SK-N-SH (cell line): ENCODE measurements around the gene SMIM29. TPM values are rescaled to one million over a fixed set of nuclear protein-coding genes. Genes with fewer than 3 reads are reported as not detected.
A peak's percentile ranks its signal among the peaks of the same experiment; 100 is the strongest.
"Not testable (repeated sequence)": the region's sequence is repeated elsewhere in the genome, so short reads cannot be mapped to it uniquely, and the experiment has no call there.

Experiments
- CTCF ChIA-PET: fragments of 300-600, 350-600 bp; formaldehyde crosslinking; extraction: SDS; loops from one replicate; lab custom pipeline; 2021; lab: Yijun Ruan, JAX
- POLR2A ChIA-PET: fragments of 350-600 bp; sonication (Branson Sonifier 250); formaldehyde crosslinking; extraction: SDS; loops from one replicate; lab custom pipeline; 2020; ENCODE audit warnings: antibody characterized with exemption, inconsistent platforms; lab: Yijun Ruan, JAX
- DNase-seq: peaks from one replicate; pipeline ENCODE4 v3.0.0; 2012
- H2AFZ ChIP-seq: fragments of 200-600 bp; sonication (generic); 2 replicates; pipeline ENCODE4 v1.8.1; 2016; ENCODE audit warnings: antibody characterized with exemption, mild to moderate bottlenecking, low read depth
- H3F3A ChIP-seq: fragments of 200-600 bp; sonication (generic); replicated peaks from 2 replicates; pipeline ENCODE3; 2016; ENCODE audit warnings: antibody characterized with exemption, mild to moderate bottlenecking; ENCODE audit not compliant: insufficient read depth
- H3K27ac ChIP-seq, 2 experiments: fragments of 200-500 bp in 1 of 2; fragments of 200-600 bp in 1 of 2; sonication (Bioruptor generic) in 1 of 2; sonication (generic), shearing (Covaris generic) in 1 of 2; 2 replicates each; pipeline versions ENCODE4 v1.5.1 to v1.6.1; 2014 to 2016; ENCODE audit warnings: low read depth in 2 of 2, inconsistent platforms in 1 of 2, low read length in 1 of 2, mild to moderate bottlenecking in 1 of 2, mixed read lengths in 1 of 2
- H3K27me3 ChIP-seq: fragments of 200-600 bp; sonication (generic), shearing (Covaris generic); 2 replicates; pipeline ENCODE4 v1.6.1; 2016; ENCODE audit warnings: mixed run types; ENCODE audit not compliant: insufficient read depth
- H3K36me3 ChIP-seq, 2 experiments: fragments of 200-500 bp in 1 of 2; fragments of 200-600 bp in 1 of 2; sonication (Bioruptor generic) in 1 of 2; sonication (generic) in 1 of 2; replicated peaks in 1 of 2; 2 replicates each; pipeline versions ENCODE3 to v1.5.1; 2014 to 2016; ENCODE audit warnings: low read length in 1 of 2, mild to moderate bottlenecking in 1 of 2; ENCODE audit not compliant: insufficient read depth in 2 of 2, control insufficient read depth in 1 of 2
- H3K4me1 ChIP-seq, 2 experiments: fragments of 200-500 bp in 1 of 2; fragments of 200-600 bp in 1 of 2; sonication (Bioruptor generic) in 1 of 2; sonication (generic), shearing (Covaris generic) in 1 of 2; 2 replicates each; pipeline versions ENCODE4 v1.5.1 to v1.6.1; 2014 to 2016; ENCODE audit warnings: low read depth in 1 of 2, low read length in 1 of 2, mixed run types in 1 of 2; ENCODE audit not compliant: insufficient read depth in 2 of 2, control insufficient read depth in 1 of 2
- H3K4me2 ChIP-seq: fragments of 200-600 bp; sonication (generic), shearing (Covaris generic); 2 replicates; pipeline ENCODE4 v1.6.1; 2017; ENCODE audit warnings: mixed run types
- H3K4me3 ChIP-seq, 2 experiments: fragments of 200-500 bp in 1 of 2; fragments of 200-600 bp in 1 of 2; sonication (Bioruptor generic) in 1 of 2; sonication (generic), shearing (Covaris generic) in 1 of 2; 2 replicates each; pipeline versions ENCODE4 v1.5.1 to v1.8.1; 2014 to 2016; ENCODE audit warnings: low read depth in 2 of 2, inconsistent platforms in 1 of 2, low read length in 1 of 2, mild to moderate bottlenecking in 1 of 2, mixed read lengths in 1 of 2, moderate library complexity in 1 of 2
- H3K79me2 ChIP-seq: fragments of 200-600 bp; sonication (generic); 2 replicates; pipeline ENCODE4 v1.8.1; 2017; ENCODE audit warnings: mild to moderate bottlenecking; ENCODE audit not compliant: insufficient read depth
- H3K9ac ChIP-seq: fragments of 200-600 bp; sonication (generic); 2 replicates; pipeline ENCODE4 v1.6.1; 2017; ENCODE audit warnings: mixed run types
- H3K9me2 ChIP-seq: fragments of 200-600 bp; sonication (generic); 2 replicates; pipeline ENCODE4 v1.6.1; 2017; ENCODE audit warnings: mixed run types
- H3K9me3 ChIP-seq: fragments of 200-600 bp; sonication (generic); 2 replicates; pipeline ENCODE4 v1.6.1; 2017; ENCODE audit warnings: mixed run types, mild to moderate bottlenecking, moderate library complexity
- H4K20me1 ChIP-seq: fragments of 200-600 bp; sonication (generic); 2 replicates; pipeline ENCODE4 v1.6.1; 2017; ENCODE audit warnings: mild to moderate bottlenecking, mixed run types; ENCODE audit not compliant: insufficient read depth
- CHD2 ChIP-seq: fragments of 150-350 bp; IDR thresholded peaks from 2 replicates; pipeline ENCODE4 v1.6.1; 2018; ENCODE audit warnings: low read length; ENCODE audit not compliant: partially characterized antibody
- CTCF ChIP-seq: fragments of 200-600 bp; sonication (generic); IDR thresholded peaks from 2 replicates; pipeline ENCODE4 v1.6.1; 2017; ENCODE audit warnings: antibody characterized with exemption, mild to moderate bottlenecking, moderate library complexity
- ELF1 ChIP-seq: IDR thresholded peaks from 2 replicates; pipeline ENCODE4 v1.4.0; 2012
- EP300 ChIP-seq, 2 experiments: IDR thresholded peaks; 2 replicates each; pipeline versions ENCODE4 v1.4.0 to v1.6.1; 2012; ENCODE audit warnings: borderline replicate concordance in 1 of 2, low read depth in 1 of 2, low read length in 1 of 2
- EZH2phosphoT487 ChIP-seq: fragments of 200-600 bp; sonication (generic); IDR thresholded peaks from 2 replicates; pipeline ENCODE4 v1.6.1; 2017; ENCODE audit warnings: low read depth, mixed run types, mild to moderate bottlenecking, antibody characterized with exemption, moderate library complexity, borderline replicate concordance
- FOSL2 ChIP-seq: IDR thresholded peaks from 2 replicates; pipeline ENCODE4 v1.4.0; 2012; ENCODE audit warnings: low read depth, mild to moderate bottlenecking, moderate library complexity, borderline replicate concordance
- FOXM1 ChIP-seq: IDR thresholded peaks from 2 replicates; pipeline ENCODE4 v1.4.0; 2012; ENCODE audit warnings: low read depth, mild to moderate bottlenecking
- GABPA ChIP-seq: IDR thresholded peaks from 2 replicates; pipeline ENCODE4 v1.4.0; 2012; ENCODE audit warnings: low read depth, mild to moderate bottlenecking
- JUND ChIP-seq: IDR thresholded peaks from 2 replicates; pipeline ENCODE4 v1.4.0; 2012
- MAX ChIP-seq: IDR thresholded peaks from 2 replicates; pipeline ENCODE4 v1.4.0; 2012; ENCODE audit warnings: low read depth
- MEF2A ChIP-seq: IDR thresholded peaks from 2 replicates; pipeline ENCODE4 v1.4.0; 2012; ENCODE audit warnings: low read depth, borderline replicate concordance
- NFIC ChIP-seq: IDR thresholded peaks from 2 replicates; pipeline ENCODE4 v1.4.0; 2012; ENCODE audit warnings: borderline replicate concordance
- PBX3 ChIP-seq: IDR thresholded peaks from 2 replicates; pipeline ENCODE4; 2012
- RCOR1 ChIP-seq: fragments of 150-350 bp; IDR thresholded peaks from 2 replicates; pipeline ENCODE4 v1.6.1; 2017; ENCODE audit warnings: antibody characterized with exemption, low read length
- RXRA ChIP-seq: IDR thresholded peaks from 2 replicates; pipeline ENCODE4 v1.4.0; 2012; ENCODE audit warnings: low read depth, mild to moderate bottlenecking, borderline replicate concordance
- SIN3A ChIP-seq: IDR thresholded peaks from 2 replicates; pipeline ENCODE4 v1.6.1; 2012; ENCODE audit warnings: low read depth, mild to moderate bottlenecking, low read length, moderate library complexity, borderline replicate concordance
- TCF12 ChIP-seq: IDR thresholded peaks from 2 replicates; pipeline ENCODE4 v1.4.0; 2012
- TEAD4 ChIP-seq: IDR thresholded peaks from 2 replicates; pipeline ENCODE4 v1.4.0; 2012; ENCODE audit warnings: mild to moderate bottlenecking, borderline replicate concordance; ENCODE audit not compliant: insufficient read depth
- WGBS: methylation state at CpG from one replicate; pipeline ENCODE4 v1.1.6; 2017; ENCODE audit warnings: low lambda C conversion rate; 5-methylcytosine and 5-hydroxymethylcytosine counted together
- polyA plus RNA-seq, 3 experiments: library from polyadenylated mRNA; depleted of rRNA; stranded (reverse); fragments of >200 nt; gene quantifications; 2 replicates each; pipeline ENCODE4 v1.2.3, GENCODE V29; 2012

Gene SMIM29
- polyA plus RNA-seq, 1 of the 3 experiments (the other 2 are of a cell fraction), result 50.2 TPM

- not testable (repeated sequence) for H3K27me3 ChIP-seq, H4K20me1 ChIP-seq, H3K9me3 ChIP-seq, H3K9ac ChIP-seq, DNase-seq, H3K4me3 ChIP-seq, H2AFZ ChIP-seq, H3K9me2 ChIP-seq
- Histone ChIP-seq H3K79me2 (peaks cover 26% of the 10 kb centered on the region), H3K4me1 (peaks cover 22 to 48% of the 10 kb centered on the region in 2 experiments; a peak in 3 of 4 replicates), H3K27ac (peak overlapping the region in 1 of 2 experiments; percentile 97; a peak in 3 of 4 replicates), H3F3A (peaks cover 49% of the 10 kb centered on the region), H3K36me3 (peaks cover 11 to 17% of the 10 kb centered on the region in 2 experiments), H3K4me2 (peak overlapping the region; percentile 92; the same call in 1 of the 2 replicates)
- ChIA-PET CTCF (interaction anchor here (1.3 to 2.3 kb wide), 4 partner anchors 9 to 169 kb away, joined by 5 to 8 read pairs (median 6); partner anchors contain the start of gene HMGA1), POLR2A (interaction anchor here (1.0 kb wide), 1 partner anchor 44 kb away, joined by 3 read pairs; no protein-coding TSS in a partner anchor)
- WGBS, result 83% methylated on average over 12 of the region's 13 CpGs
Measured at GRCh38 chr6:34245032-34245760, 3.6 kb downstream of the SMIM29 start.

GRCh38 chr6:34243901-34244884 lies 4.6 kb downstream of the SMIM29 start:
- POLR2A ChIA-PET, result interaction anchor here (1.0 kb wide), 1 partner anchor 43 kb away, joined by 3 read pairs; no protein-coding TSS in a partner anchor
- 8% methylated on average over 13 of the region's 19 CpGs for WGBS
- Histone ChIP-seq H3K4me2 (peak overlapping the region; percentile 92), H3K4me3 (peak overlapping the region in 1 of 2 experiments; percentile 25; a peak in 1 of 4 replicates), H3K9ac (peak overlapping the region; percentile 76; the same call in 1 of the 2 replicates), H3K27ac (peak overlapping the region; percentile 8 to 97), H3K27me3 (no peaks in the 10 kb centered on the region), H3K36me3 (peaks cover 11 to 17% of the 10 kb centered on the region in 2 experiments), H2AFZ (no peak overlapping the region), H3K4me1 (peaks cover 22 to 52% of the 10 kb centered on the region in 2 experiments), H4K20me1 (no peaks in the 10 kb centered on the region), H3K9me3 (no peaks in the 10 kb centered on the region), H3K9me2 (no peaks in the 10 kb centered on the region), H3K79me2 (peaks cover 35% of the 10 kb centered on the region), H3F3A (peaks cover 52% of the 10 kb centered on the region)
- TF ChIP-seq EP300 (IDR thresholded peaks at IDR 0.05; ENCODE audit: borderline replicate concordance in 1 of 2, low read depth in 1 of 2, low read length in 1 of 2) (peak in 1 of 2 experiments; percentile 88; a peak in 2 of 4 replicates), CHD2 (no peak), SIN3A (0 out of 2 replicates have a peak, but pooled peaks have one; percentile 22), RXRA (peak; percentile 99), JUND (peak; percentile 98), ELF1 (0 out of 2 replicates have a peak, but pooled peaks have one; percentile 39), PBX3 (peak; percentile 70), GABPA (no peak), TEAD4 (peak; percentile 85), CTCF (peak; percentile 55), MAX (peak; percentile 46), EZH2phosphoT487 (no peak), RCOR1 (no peak), MEF2A (peak; percentile 37; the same call in 1 of the 2 replicates), FOSL2 (peak; percentile 100), TCF12 (peak; percentile 72), NFIC (peak; percentile 94), FOXM1 (peak; percentile 40; the same call in 1 of the 2 replicates)
- peak; percentile 53 for DNase-seq
- CTCF ChIA-PET, result interaction anchor here (0.6 to 2.3 kb wide), 7 partner anchors 14 to 172 kb away, joined by 3 to 8 read pairs (median 3); no protein-coding TSS in a partner anchor
